Measurements from ENCODE around the gene ENTPD5. TPM values are rescaled to one million over a fixed set of nuclear protein-coding genes. Genes with fewer than 3 reads are reported as not detected.

Gene ENTPD5
- total and polyA plus RNA-seq, 7 donors = 4.6 to 11.5 (median 8.9) TPM

- peak; percentile 63 to 91 (median 86) for ATAC-seq
Observed at GRCh38 chr14:73973497-73973896, 45.6 kb downstream of the ENTPD5 start.

DNA sequence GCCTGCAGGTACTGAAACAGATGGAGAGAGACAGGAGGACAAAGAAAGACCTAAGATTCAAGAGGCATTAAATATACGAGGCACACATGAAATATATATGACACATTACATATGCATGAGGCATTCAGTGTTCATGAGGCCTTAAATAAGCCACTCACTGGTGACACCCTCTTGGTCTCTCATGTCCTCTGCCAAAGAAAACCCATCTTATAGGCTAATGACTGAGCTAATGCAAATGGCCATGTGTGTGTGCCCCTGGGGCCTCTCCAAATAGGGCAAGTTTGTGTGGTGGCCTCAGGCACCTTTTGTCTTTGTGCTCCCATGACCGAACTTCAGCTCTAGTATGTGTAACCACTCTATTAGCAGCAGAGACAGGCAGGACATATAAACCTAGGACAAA is 50.2 kb downstream of the ENTPD5 start:
- no peak for ATAC-seq
- H3K27ac ChIP-seq = no peak overlapping the region

More at GRCh38 chr14:73973497-73973896, 45.6 kb downstream of the ENTPD5 start:
- no peaks in the 10 kb centered on the region for H3K9me3 ChIP-seq
- peaks cover 5 to 88% of the 10 kb centered on the region in 2 donors for H3K36me3 ChIP-seq (ENCODE audit: insufficient read depth in 1 of 2, low read depth in 1 of 2)
- no peak overlapping the region for H3K4me3 ChIP-seq
- H3K27ac ChIP-seq = no peak overlapping the region
- H3K27me3 ChIP-seq (ENCODE audit: insufficient read depth in 3 of 3, low read length in 2 of 3) = no peaks in the 10 kb centered on the region
- H3K4me1 ChIP-seq = peaks cover 6% of the 10 kb centered on the region
- TF ChIP-seq, protein P1, sequence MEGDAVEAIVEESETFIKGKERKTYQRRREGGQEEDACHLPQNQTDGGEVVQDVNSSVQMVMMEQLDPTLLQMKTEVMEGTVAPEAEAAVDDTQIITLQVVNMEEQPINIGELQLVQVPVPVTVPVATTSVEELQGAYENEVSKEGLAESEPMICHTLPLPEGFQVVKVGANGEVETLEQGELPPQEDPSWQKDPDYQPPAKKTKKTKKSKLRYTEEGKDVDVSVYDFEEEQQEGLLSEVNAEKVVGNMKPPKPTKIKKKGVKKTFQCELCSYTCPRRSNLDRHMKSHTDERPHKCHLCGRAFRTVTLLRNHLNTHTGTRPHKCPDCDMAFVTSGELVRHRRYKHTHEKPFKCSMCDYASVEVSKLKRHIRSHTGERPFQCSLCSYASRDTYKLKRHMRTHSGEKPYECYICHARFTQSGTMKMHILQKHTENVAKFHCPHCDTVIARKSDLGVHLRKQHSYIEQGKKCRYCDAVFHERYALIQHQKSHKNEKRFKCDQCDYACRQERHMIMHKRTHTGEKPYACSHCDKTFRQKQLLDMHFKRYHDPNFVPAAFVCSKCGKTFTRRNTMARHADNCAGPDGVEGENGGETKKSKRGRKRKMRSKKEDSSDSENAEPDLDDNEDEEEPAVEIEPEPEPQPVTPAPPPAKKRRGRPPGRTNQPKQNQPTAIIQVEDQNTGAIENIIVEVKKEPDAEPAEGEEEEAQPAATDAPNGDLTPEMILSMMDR (IDR thresholded peaks at IDR 0.05) = no peak
- 47 to 54% (median 53%) methylated on average over 2 of the region's 2 CpGs for WGBS, 3 donors
- intact Hi-C loops (cut with DNase I) = no loop called here
- DNase-seq = no peak

DNA sequence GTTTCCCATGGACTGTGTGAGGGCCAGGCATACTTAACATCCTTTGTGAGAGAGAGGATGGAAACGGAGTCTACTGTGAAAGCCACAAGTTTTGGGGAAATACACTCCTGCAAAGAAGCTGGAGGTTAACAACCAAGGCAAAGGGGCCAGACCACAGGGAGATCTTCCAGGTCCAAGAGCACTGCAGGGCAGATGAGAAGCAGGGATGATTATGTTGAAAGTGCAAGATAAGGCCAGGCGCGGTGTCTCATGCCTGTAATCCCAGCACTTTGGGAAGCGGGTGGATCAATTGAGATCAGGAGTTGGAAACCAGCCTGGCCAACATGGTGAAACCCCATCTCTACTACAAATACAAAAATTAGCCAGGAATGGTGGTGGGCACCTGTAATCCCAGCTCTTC is 53.9 kb downstream of the ENTPD5 start:
- Histone ChIP-seq H3K4me1 (no peaks in the 10 kb centered on the region), H3K27me3 (ENCODE audit: insufficient read depth in 3 of 3, low read length in 2 of 3) (no peaks in the 10 kb centered on the region), H3K36me3 (ENCODE audit: insufficient read depth in 1 of 2, low read depth in 1 of 2) (peaks cover 27 to 90% of the 10 kb centered on the region in 2 donors), H3K9me3 (no peaks in the 10 kb centered on the region), H3K27ac (no peak overlapping the region), H3K4me3 (no peak overlapping the region)
- TF ChIP-seq, protein P1 (IDR thresholded peaks at IDR 0.05) = no peak
- no peak for DNase-seq
- WGBS, 3 donors = 90 to 92% (median 90%) methylated on average over 4 of the region's 4 CpGs
- no peak for ATAC-seq
- intact Hi-C loops (cut with DNase I) = no loop called here

More for the DNA sequence above, 50.2 kb downstream of the ENTPD5 start:
- TF ChIP-seq, protein P1 (IDR thresholded peaks at IDR 0.05) = no peak
- Histone ChIP-seq H3K9me3 (no peaks in the 10 kb centered on the region), H3K4me1 (peaks cover 6% of the 10 kb centered on the region), H3K36me3 (ENCODE audit: insufficient read depth in 1 of 2, low read depth in 1 of 2) (peaks cover 16 to 84% of the 10 kb centered on the region in 2 donors), H3K4me3 (no peak overlapping the region), H3K27me3 (ENCODE audit: insufficient read depth in 3 of 3, low read length in 2 of 3) (no peaks in the 10 kb centered on the region)
- intact Hi-C loops (cut with DNase I) = no loop called here
- DNase-seq = no peak
- 71 to 89% (median 78%) methylated on average over 2 of the region's 2 CpGs for WGBS, 3 donors

GRCh38 chr14:73961192-73961591 is 57.9 kb downstream of the ENTPD5 start:
- Histone ChIP-seq H3K9me3 (no peaks in the 10 kb centered on the region), H3K4me3 (no peak overlapping the region), H3K36me3 (ENCODE audit: insufficient read depth in 1 of 2, low read depth in 1 of 2) (peaks cover 25 to 96% of the 10 kb centered on the region in 2 donors), H3K4me1 (peaks cover 22% of the 10 kb centered on the region), H3K27ac (no peak overlapping the region), H3K27me3 (ENCODE audit: insufficient read depth in 3 of 3, low read length in 2 of 3) (no peaks in the 10 kb centered on the region)
- WGBS, 3 donors = 74 to 82% (median 79%) methylated on average over 12 of the region's 12 CpGs
- intact Hi-C loops (cut with DNase I) = no loop called here
- no peak for DNase-seq
- TF ChIP-seq, protein P1 (IDR thresholded peaks at IDR 0.05) = no peak
- ATAC-seq = no peak

GRCh38 chr14:73958591-73958990 is 60.5 kb downstream of the ENTPD5 start:
- peaks cover 18 to 99% of the 10 kb centered on the region in 2 donors for H3K36me3 ChIP-seq (ENCODE audit: insufficient read depth in 1 of 2, low read depth in 1 of 2)
- H3K27ac ChIP-seq = peak overlapping the region; percentile 65
- H3K4me3 ChIP-seq = no peak overlapping the region
- peaks cover 22% of the 10 kb centered on the region for H3K4me1 ChIP-seq
- TF ChIP-seq, protein P1 (IDR thresholded peaks at IDR 0.05) = no peak
- intact Hi-C loops (cut with DNase I) = no loop called here
- DNase-seq (no peak), ATAC-seq (peak; percentile 70 to 84 (median 80))
- H3K9me3 ChIP-seq = no peaks in the 10 kb centered on the region
- H3K27me3 ChIP-seq (ENCODE audit: insufficient read depth in 3 of 3, low read length in 2 of 3) = no peaks in the 10 kb centered on the region

All from psoas muscle (tissue), 8 donors.